ENCODE results near the gene MYOCD.

The MYOCD gene, protein sequence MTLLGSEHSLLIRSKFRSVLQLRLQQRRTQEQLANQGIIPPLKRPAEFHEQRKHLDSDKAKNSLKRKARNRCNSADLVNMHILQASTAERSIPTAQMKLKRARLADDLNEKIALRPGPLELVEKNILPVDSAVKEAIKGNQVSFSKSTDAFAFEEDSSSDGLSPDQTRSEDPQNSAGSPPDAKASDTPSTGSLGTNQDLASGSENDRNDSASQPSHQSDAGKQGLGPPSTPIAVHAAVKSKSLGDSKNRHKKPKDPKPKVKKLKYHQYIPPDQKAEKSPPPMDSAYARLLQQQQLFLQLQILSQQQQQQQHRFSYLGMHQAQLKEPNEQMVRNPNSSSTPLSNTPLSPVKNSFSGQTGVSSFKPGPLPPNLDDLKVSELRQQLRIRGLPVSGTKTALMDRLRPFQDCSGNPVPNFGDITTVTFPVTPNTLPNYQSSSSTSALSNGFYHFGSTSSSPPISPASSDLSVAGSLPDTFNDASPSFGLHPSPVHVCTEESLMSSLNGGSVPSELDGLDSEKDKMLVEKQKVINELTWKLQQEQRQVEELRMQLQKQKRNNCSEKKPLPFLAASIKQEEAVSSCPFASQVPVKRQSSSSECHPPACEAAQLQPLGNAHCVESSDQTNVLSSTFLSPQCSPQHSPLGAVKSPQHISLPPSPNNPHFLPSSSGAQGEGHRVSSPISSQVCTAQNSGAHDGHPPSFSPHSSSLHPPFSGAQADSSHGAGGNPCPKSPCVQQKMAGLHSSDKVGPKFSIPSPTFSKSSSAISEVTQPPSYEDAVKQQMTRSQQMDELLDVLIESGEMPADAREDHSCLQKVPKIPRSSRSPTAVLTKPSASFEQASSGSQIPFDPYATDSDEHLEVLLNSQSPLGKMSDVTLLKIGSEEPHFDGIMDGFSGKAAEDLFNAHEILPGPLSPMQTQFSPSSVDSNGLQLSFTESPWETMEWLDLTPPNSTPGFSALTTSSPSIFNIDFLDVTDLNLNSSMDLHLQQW

DNA sequence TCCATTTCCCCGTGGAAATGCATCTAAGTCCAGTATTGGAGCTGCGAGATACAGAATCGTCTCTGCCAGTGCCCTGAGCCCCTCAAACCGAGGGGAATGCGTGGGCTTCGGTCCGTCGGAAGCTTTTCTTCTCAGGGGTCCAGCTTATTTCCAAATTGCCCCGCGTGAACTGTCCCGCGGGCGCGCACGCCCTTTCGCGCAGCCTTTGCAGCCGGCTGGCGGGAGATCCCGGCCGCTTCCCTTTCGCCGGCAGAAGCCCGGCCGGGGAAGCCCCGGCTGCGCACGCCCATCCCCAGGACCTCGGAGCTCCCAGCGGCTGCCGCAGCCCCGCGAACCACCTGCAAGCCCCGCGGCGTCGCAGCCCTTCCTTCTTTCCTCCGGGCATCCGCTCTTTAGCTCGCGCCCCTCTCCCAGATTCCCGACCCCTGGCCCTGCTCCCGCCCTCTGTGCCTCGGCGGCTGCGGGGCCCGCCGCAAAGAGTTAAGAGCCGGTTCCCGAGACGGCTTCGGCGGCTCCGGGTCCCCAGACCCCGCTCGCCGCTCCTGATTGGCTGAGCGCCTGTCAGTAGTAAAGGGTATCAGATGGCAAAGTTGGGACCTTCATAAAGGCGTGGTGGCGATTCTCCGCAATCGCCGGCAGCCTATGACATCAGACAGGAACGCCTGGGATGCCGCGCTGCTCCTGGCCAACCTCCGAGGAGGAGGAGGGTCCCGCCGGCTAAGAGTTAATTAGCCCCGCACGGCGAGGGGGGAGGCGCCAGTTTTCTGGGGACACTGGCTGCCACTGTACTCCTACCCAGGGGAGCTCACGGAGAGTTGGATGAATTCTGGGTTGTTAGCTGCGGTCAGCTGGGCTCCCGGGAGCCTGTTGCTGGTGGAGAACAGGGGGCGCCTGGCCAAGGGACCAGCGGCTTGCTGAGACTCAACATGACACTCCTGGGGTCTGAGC lies at the start of gene MYOCD:
Gene MYOCD, plus strand, starts transcription at position 628 of the 948 bp plus-strand sequence. Its CDS starts 299 bp downstream, at position 927.
- no peaks in the 10 kb centered on the region for H3K27me3 ChIP-seq (ENCODE audit: insufficient read depth, low read length)
- H3K79me2 ChIP-seq (ENCODE audit: insufficient read depth, low read length): no peaks in the 10 kb centered on the region
- no peak within 1 kb of the TSS for H2AFZ ChIP-seq (ENCODE audit: low read length)
- no peak within 1 kb of the TSS for H3K4me2 ChIP-seq (ENCODE audit: low read length)
- H3K9me2 ChIP-seq (ENCODE audit: low read depth, low read length): no peaks in the 10 kb centered on the region
- H3K9me3 ChIP-seq (ENCODE audit: low read length): no peaks in the 10 kb centered on the region
- H3K4me3 ChIP-seq (ENCODE audit: low read depth, low read length, poor library complexity, severe bottlenecking): no peak within 1 kb of the TSS
- H3K36me3 ChIP-seq (ENCODE audit: insufficient read depth, low read length): no peaks in the 10 kb centered on the region
- H3K27ac ChIP-seq (ENCODE audit: low read depth, low read length, poor library complexity, severe bottlenecking): no peak within 1 kb of the TSS
- H3K9ac ChIP-seq (ENCODE audit: low read length): no peak within 1 kb of the TSS
- TF ChIP-seq, protein P1, sequence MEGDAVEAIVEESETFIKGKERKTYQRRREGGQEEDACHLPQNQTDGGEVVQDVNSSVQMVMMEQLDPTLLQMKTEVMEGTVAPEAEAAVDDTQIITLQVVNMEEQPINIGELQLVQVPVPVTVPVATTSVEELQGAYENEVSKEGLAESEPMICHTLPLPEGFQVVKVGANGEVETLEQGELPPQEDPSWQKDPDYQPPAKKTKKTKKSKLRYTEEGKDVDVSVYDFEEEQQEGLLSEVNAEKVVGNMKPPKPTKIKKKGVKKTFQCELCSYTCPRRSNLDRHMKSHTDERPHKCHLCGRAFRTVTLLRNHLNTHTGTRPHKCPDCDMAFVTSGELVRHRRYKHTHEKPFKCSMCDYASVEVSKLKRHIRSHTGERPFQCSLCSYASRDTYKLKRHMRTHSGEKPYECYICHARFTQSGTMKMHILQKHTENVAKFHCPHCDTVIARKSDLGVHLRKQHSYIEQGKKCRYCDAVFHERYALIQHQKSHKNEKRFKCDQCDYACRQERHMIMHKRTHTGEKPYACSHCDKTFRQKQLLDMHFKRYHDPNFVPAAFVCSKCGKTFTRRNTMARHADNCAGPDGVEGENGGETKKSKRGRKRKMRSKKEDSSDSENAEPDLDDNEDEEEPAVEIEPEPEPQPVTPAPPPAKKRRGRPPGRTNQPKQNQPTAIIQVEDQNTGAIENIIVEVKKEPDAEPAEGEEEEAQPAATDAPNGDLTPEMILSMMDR (IDR thresholded peaks at IDR 0.05; ENCODE audit: low read length): no peak
- no peak for TF ChIP-seq EZH2 (IDR thresholded peaks at IDR 0.05; ENCODE audit: borderline replicate concordance, low read length)
- no peaks in the 10 kb centered on the region for H3K4me1 ChIP-seq (ENCODE audit: insufficient read depth, low read length, severe bottlenecking)
- H4K20me1 ChIP-seq (ENCODE audit: insufficient read depth, low read length): no peaks in the 10 kb centered on the region
- no peaks in the 10 kb centered on the region for H3F3A ChIP-seq (ENCODE audit: insufficient read depth, low read length)

DNA sequence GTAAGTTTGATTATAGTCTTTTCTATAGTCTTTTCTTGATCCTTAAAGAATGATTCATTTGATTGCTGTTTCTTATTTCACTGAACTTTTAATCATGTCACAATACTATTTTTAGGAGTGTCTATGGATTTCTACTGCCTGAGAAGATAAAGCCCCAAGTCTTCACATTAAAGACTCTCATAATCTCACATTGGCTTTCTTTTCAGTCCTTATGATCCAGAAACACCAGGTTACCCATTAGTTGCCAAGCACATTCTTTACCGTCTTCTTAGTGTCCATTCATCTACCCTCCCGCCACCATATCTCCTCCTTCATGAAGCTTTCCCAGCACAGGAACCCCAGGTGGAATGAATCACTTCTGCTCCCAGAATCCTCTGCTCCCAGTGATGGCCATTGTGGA lies 49.5 kb upstream of the MYOCD start:
- no peaks in the 10 kb centered on the region for H3K9me3 ChIP-seq (ENCODE audit: low read length)
- no peaks in the 10 kb centered on the region for H3K9me2 ChIP-seq (ENCODE audit: low read depth, low read length)
- no peaks in the 10 kb centered on the region for H3F3A ChIP-seq (ENCODE audit: insufficient read depth, low read length)

More for the DNA sequence above, 49.5 kb upstream of the MYOCD start:
- Histone ChIP-seq H3K79me2 (ENCODE audit: insufficient read depth, low read length) (no peaks in the 10 kb centered on the region), H3K27ac (ENCODE audit: low read depth, low read length, poor library complexity, severe bottlenecking) (no peak overlapping the region), H3K4me2 (ENCODE audit: low read length) (no peak overlapping the region), H3K36me3 (ENCODE audit: insufficient read depth, low read length) (no peaks in the 10 kb centered on the region), H3K27me3 (ENCODE audit: insufficient read depth, low read length) (no peaks in the 10 kb centered on the region), H2AFZ (ENCODE audit: low read length) (no peak overlapping the region), H4K20me1 (ENCODE audit: insufficient read depth, low read length) (no peaks in the 10 kb centered on the region), H3K4me3 (ENCODE audit: low read depth, low read length, poor library complexity, severe bottlenecking) (no peak overlapping the region), H3K4me1 (ENCODE audit: insufficient read depth, low read length, severe bottlenecking) (no peaks in the 10 kb centered on the region), H3K9ac (ENCODE audit: low read length) (no peak overlapping the region)
- TF ChIP-seq, protein P1 (IDR thresholded peaks at IDR 0.05; ENCODE audit: low read length): no peak
- TF ChIP-seq EZH2 (IDR thresholded peaks at IDR 0.05; ENCODE audit: borderline replicate concordance, low read length): no peak

All from OCI-LY1 (cell line).